Colonic mucosa (tissue), 4 donors: ENCODE data around the gene TBPL1. TPM values are rescaled to one million over a fixed set of nuclear protein-coding genes. Genes with fewer than 3 reads are reported as not detected.

Experiments
- DNase-seq: peaks from one replicate; pipeline ENCODE4 v3.0.0-alpha.2; 2020
- H3K27ac ChIP-seq: fragments of 200-600 bp; one replicate; pipeline ENCODE4 v1.8.0; 2021
- H3K27me3 ChIP-seq: fragments of 200-600 bp; one replicate; pipeline ENCODE4 v1.8.0; 2021
- H3K36me3 ChIP-seq: fragments of 200-600 bp; one replicate; pipeline ENCODE4 v1.8.0; 2021
- H3K4me1 ChIP-seq: fragments of 200-600 bp; one replicate; pipeline ENCODE4 v1.8.0; 2021; ENCODE audit warnings: mild to moderate bottlenecking
- H3K4me3 ChIP-seq: fragments of 200-600 bp; one replicate; pipeline ENCODE4 v1.8.0; 2021
- H3K9ac ChIP-seq, 2 donors: one replicate each; pipeline ENCODE4 v1.7.0; 2013; ENCODE audit warnings: control low read depth in 2 of 2, low read depth in 2 of 2, low read length in 2 of 2
- H3K9me3 ChIP-seq: fragments of 200-600 bp; one replicate; pipeline ENCODE4 v1.8.0; 2021
- CTCF ChIP-seq: fragments of 200-600 bp; IDR thresholded peaks from one replicate; pipeline ENCODE4 v1.8.0; 2022; ENCODE audit warnings: antibody characterized with exemption, mild to moderate bottlenecking
- intact Hi-C: fragments of 100-400 bp; cut with DNase I; formaldehyde crosslinking; loops from one replicate; pipeline ENCODE4 v1.14.1; 2022
- total RNA-seq, 2 donors: library from RNA; stranded (reverse); fragmentation: NEBNext Ultra II Directional in 1 of 2; extraction: Animal tissue kit (Norgen Biotek cat#: 25700) in 1 of 2; gene quantifications; one replicate each; pipeline ENCODE4 v1.2.1, GENCODE V29; 2021
- donor health status: healthy.
- donor health status: DM: no; HTN: no; CAD: no.
- donor health status: DM: no; HTN: no; CAD: no.

Gene TBPL1
- total RNA-seq, 2 donors from 2014 or later = 28.1 to 29.0 TPM

- H3K9ac ChIP-seq = no peak overlapping the region
- H3K27me3 ChIP-seq = no peaks in the 10 kb centered on the region
- H3K4me3 ChIP-seq = no peak overlapping the region
- no peaks in the 10 kb centered on the region for H3K4me1 ChIP-seq
- no peak for TF ChIP-seq CTCF
- H3K27ac ChIP-seq = no peak overlapping the region
- no peak for DNase-seq
- H3K9me3 ChIP-seq = no peaks in the 10 kb centered on the region
- H3K36me3 ChIP-seq = no peaks in the 10 kb centered on the region
- intact Hi-C loops = no loop called here
Measured at GRCh38 chr6:133937909-133938308, 15.1 kb upstream of the TBPL1 start.

GRCh38 chr6:133938533-133938932 is 14.5 kb upstream of the TBPL1 start:
- Histone ChIP-seq H3K9ac (no peak overlapping the region), H3K4me1 (no peaks in the 10 kb centered on the region), H3K27me3 (no peaks in the 10 kb centered on the region), H3K36me3 (no peaks in the 10 kb centered on the region), H3K27ac (no peak overlapping the region), H3K4me3 (no peak overlapping the region), H3K9me3 (no peaks in the 10 kb centered on the region)
- TF ChIP-seq CTCF = no peak
- intact Hi-C loops = no loop called here
- DNase-seq = no peak

- intact Hi-C loops = no loop called here
- Histone ChIP-seq H3K9me3 (no peaks in the 10 kb centered on the region), H3K36me3 (no peaks in the 10 kb centered on the region), H3K4me3 (no peak overlapping the region), H3K4me1 (no peaks in the 10 kb centered on the region), H3K27me3 (no peaks in the 10 kb centered on the region), H3K9ac (no peak overlapping the region), H3K27ac (no peak overlapping the region)
- DNase-seq = no peak
- no peak for TF ChIP-seq CTCF
Measured at GRCh38 chr6:133939778-133940667, 13.0 kb upstream of the TBPL1 start.

- no peak overlapping the region for H3K4me3 ChIP-seq
- no peaks in the 10 kb centered on the region for H3K36me3 ChIP-seq
- no peak for DNase-seq
- H3K9me3 ChIP-seq = no peaks in the 10 kb centered on the region
- H3K4me1 ChIP-seq = no peaks in the 10 kb centered on the region
- no peak overlapping the region for H3K27ac ChIP-seq
- no peaks in the 10 kb centered on the region for H3K27me3 ChIP-seq
- TF ChIP-seq CTCF = no peak
- H3K9ac ChIP-seq = no peak overlapping the region
- intact Hi-C loops = no loop called here
Measured at GRCh38 chr6:133945158-133945557, 7.9 kb upstream of the TBPL1 start.

GRCh38 chr6:133947302-133947900 is 5.6 kb upstream of the TBPL1 start:
- TF ChIP-seq CTCF = no peak
- H3K27ac ChIP-seq = peak overlapping the region; percentile 53
- intact Hi-C loops = no loop called here

More at GRCh38 chr6:133947302-133947900, 5.6 kb upstream of the TBPL1 start:
- Histone ChIP-seq H3K9me3 (no peaks in the 10 kb centered on the region), H3K4me3 (no peak overlapping the region), H3K27me3 (no peaks in the 10 kb centered on the region), H3K9ac (no peak overlapping the region), H3K4me1 (no peaks in the 10 kb centered on the region), H3K36me3 (no peaks in the 10 kb centered on the region)
- DNase-seq = peak; percentile 75
